ENCODE measurements around the gene UQCRQ. TPM values are rescaled to one million over a fixed set of nuclear protein-coding genes. Genes with fewer than 3 reads are reported as not detected.

The UQCRQ gene
- total RNA-seq, 4 donors from 2014 or later: 117 to 311 (median 239) TPM

GRCh38 chr5:132889501-132889900, 23.1 kb downstream of the UQCRQ start:
- no peak for TF ChIP-seq CTCF (IDR thresholded peaks at IDR 0.05)
- TF ChIP-seq POLR2A (IDR thresholded peaks at IDR 0.05): no peak
- TF ChIP-seq POLR2AphosphoS5 (IDR thresholded peaks at IDR 0.05): no peak
- TF ChIP-seq EP300 (IDR thresholded peaks at IDR 0.05; ENCODE audit: low read depth): no peak
- Histone ChIP-seq H3K9me3 (no peaks in the 10 kb centered on the region), H3K27ac (no peak overlapping the region), H3K4me3 (no peak overlapping the region), H3K36me3 (peaks cover 0 to 91% (median 29%) of the 10 kb centered on the region in 4 donors), H3K27me3 (no peaks in the 10 kb centered on the region), H3K4me1 (peaks cover 0 to 6% (median 0%) of the 10 kb centered on the region in 4 donors)
- no peak for DNase-seq
- in situ Hi-C loops (cut with MboI; ENCODE audit: low pct_ligation_motif_present in 1 of 4, low pct_unique_long_range_greater_than_20kb in 1 of 4, low sequenced_read_pairs in 3 of 4) (loop anchor here in 1 of 4 donors (10.0 kb wide), 1 partner anchor 55 kb away; the partner anchor contains the start of gene SHROOM1), intact Hi-C loops (cut with DNase I; ENCODE audit: low total_unique reads) (no loop called here)

GRCh38 chr5:132890817-132891216, 24.4 kb downstream of the UQCRQ start:
- Histone ChIP-seq H3K27ac (no peak overlapping the region), H3K4me1 (peaks cover 0 to 6% (median 0%) of the 10 kb centered on the region in 4 donors), H3K4me3 (no peak overlapping the region), H3K9me3 (no peaks in the 10 kb centered on the region), H3K36me3 (peaks cover 0 to 84% (median 34%) of the 10 kb centered on the region in 4 donors), H3K27me3 (no peaks in the 10 kb centered on the region)
- intact Hi-C loops (cut with DNase I; ENCODE audit: low total_unique reads) (no loop called here), in situ Hi-C loops (cut with MboI; ENCODE audit: low pct_ligation_motif_present in 1 of 4, low pct_unique_long_range_greater_than_20kb in 1 of 4, low sequenced_read_pairs in 3 of 4) (no loop called here)
- no peak for TF ChIP-seq CTCF (IDR thresholded peaks at IDR 0.05)
- no peak for TF ChIP-seq POLR2A (IDR thresholded peaks at IDR 0.05)
- TF ChIP-seq POLR2AphosphoS5 (IDR thresholded peaks at IDR 0.05): no peak
- no peak for TF ChIP-seq EP300 (IDR thresholded peaks at IDR 0.05; ENCODE audit: low read depth)
- 93 to 97% methylated on average over 4 of the region's 4 CpGs for WGBS, 2 donors (ENCODE audit: low coverage in 1 of 2)
- no peak for DNase-seq

GRCh38 chr5:132895719-132896305, 29.4 kb downstream of the UQCRQ start:
- in situ Hi-C loops (cut with MboI; ENCODE audit: low pct_ligation_motif_present in 1 of 4, low pct_unique_long_range_greater_than_20kb in 1 of 4, low sequenced_read_pairs in 3 of 4) (no loop called here), intact Hi-C loops (cut with DNase I; ENCODE audit: low total_unique reads) (no loop called here)
- no peaks in the 10 kb centered on the region for H3K9me3 ChIP-seq
- H3K27ac ChIP-seq: no peak overlapping the region
- TF ChIP-seq POLR2A (IDR thresholded peaks at IDR 0.05): no peak
- no peak for TF ChIP-seq EP300 (IDR thresholded peaks at IDR 0.05; ENCODE audit: low read depth)
- TF ChIP-seq POLR2AphosphoS5 (IDR thresholded peaks at IDR 0.05): no peak
- TF ChIP-seq CTCF (IDR thresholded peaks at IDR 0.05): no peak
- H3K36me3 ChIP-seq: peaks cover 0 to 71% (median 35%) of the 10 kb centered on the region in 4 donors
- 91 to 97% methylated on average over 4 of the region's 4 CpGs for WGBS, 2 donors (ENCODE audit: low coverage in 1 of 2)
- H3K4me3 ChIP-seq: no peak overlapping the region
- H3K4me1 ChIP-seq: no peaks in the 10 kb centered on the region
- H3K27me3 ChIP-seq: no peaks in the 10 kb centered on the region
- DNase-seq: no peak

- no peak for DNase-seq
- H3K27me3 ChIP-seq: no peaks in the 10 kb centered on the region
- no peak overlapping the region for H3K4me3 ChIP-seq
- H3K36me3 ChIP-seq: peaks cover 0 to 68% (median 32%) of the 10 kb centered on the region in 4 donors
- WGBS, 2 donors (ENCODE audit: low coverage in 1 of 2): 63 to 77% methylated on average over 4 to 7 of the region's 7 CpGs
- intact Hi-C loops (cut with DNase I; ENCODE audit: low total_unique reads) (no loop called here), in situ Hi-C loops (cut with MboI; ENCODE audit: low pct_ligation_motif_present in 1 of 4, low pct_unique_long_range_greater_than_20kb in 1 of 4, low sequenced_read_pairs in 3 of 4) (no loop called here)
- no peaks in the 10 kb centered on the region for H3K9me3 ChIP-seq
- TF ChIP-seq POLR2A (IDR thresholded peaks at IDR 0.05) (no peak), EP300 (IDR thresholded peaks at IDR 0.05; ENCODE audit: low read depth) (no peak), POLR2AphosphoS5 (IDR thresholded peaks at IDR 0.05) (no peak), CTCF (IDR thresholded peaks at IDR 0.05) (no peak)
- no peaks in the 10 kb centered on the region for H3K4me1 ChIP-seq
- H3K27ac ChIP-seq: no peak overlapping the region
Observed at GRCh38 chr5:132896685-132897084, 30.2 kb downstream of the UQCRQ start.

All from transverse colon (tissue), 4 donors.